GM21529 (cell line): ENCODE results near the gene SGTB.
"Not testable (repeated sequence)": the region's sequence is repeated elsewhere in the genome, so short reads cannot be mapped to it uniquely, and the experiment has no call there.

Source experiments
- ATAC-seq: cut with Tn5 transposase; IDR thresholded peaks from one replicate; pipeline ENCODE4 v1.9.1; 2021; ENCODE audit not compliant: unreplicated experiment

Gene SGTB

GRCh38 chr5:65674749-65675148, 47.2 kb downstream of the SGTB start:
- no peak for ATAC-seq

DNA sequence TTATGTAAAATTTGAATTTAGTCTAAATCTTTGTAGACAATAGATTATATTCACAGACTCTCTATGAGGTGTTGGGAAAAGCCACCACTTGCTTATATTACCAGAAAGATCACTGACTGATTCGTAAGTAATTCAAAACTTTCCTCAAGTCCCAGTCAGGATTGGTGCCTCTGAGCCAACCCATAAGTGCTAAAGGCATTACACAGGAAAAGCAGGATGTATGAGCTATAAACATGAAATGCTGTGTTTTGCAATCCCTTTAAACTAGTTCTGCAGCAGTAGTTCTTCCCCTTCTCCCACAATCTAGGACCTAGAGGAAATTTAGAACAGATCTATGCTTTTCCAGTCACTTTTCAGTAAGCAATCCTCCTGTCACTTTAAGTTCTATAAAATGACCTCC, 49.1 kb downstream of the SGTB start:
- ATAC-seq: no peak

GRCh38 chr5:65668696-65669095, 53.2 kb downstream of the SGTB start:
- no peak for ATAC-seq

GRCh38 chr5:65663804-65664521, 57.9 kb downstream of the SGTB start:
- no peak for ATAC-seq

DNA sequence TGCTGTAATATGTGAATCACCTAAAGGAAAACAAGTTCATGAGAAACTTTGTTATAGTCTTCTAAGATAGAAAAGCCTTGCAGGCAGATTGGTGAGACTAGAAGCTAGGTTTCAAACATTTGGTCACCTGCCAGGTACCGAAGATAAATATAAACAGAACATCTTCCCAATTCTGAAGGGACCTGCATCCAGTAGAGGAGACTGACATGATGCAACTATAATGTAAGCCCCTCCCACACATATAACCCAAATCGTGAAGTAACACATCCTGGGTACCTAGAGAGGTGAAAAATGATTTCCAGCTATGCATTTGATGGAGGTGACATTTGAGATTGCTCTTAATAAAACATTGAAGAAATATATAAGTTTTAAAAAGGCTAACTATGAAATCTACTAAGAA, 67.2 kb downstream of the SGTB start:
- no peak for ATAC-seq

GRCh38 chr5:65651144-65651543, 70.8 kb downstream of the SGTB start:
- ATAC-seq: no peak

DNA sequence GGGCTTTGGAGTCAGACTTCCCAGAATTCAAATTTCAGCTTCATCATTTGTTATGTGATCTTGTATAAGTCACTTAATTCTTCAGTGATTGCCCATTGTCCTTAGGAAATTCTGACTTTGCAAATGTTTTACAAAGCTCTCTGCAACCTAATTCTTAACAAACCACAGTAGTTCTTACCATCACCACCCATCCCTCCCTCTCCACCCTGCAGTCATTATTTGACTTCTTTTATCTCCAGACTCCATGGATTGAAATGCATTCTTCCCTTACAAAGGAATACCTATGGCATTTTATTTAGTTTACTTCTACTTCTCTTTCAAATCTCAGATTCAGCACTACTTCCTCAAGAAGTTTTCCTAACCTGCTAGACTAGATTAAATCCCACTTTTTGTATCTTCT, 74.0 kb downstream of the SGTB start:
- ATAC-seq: no peak

DNA sequence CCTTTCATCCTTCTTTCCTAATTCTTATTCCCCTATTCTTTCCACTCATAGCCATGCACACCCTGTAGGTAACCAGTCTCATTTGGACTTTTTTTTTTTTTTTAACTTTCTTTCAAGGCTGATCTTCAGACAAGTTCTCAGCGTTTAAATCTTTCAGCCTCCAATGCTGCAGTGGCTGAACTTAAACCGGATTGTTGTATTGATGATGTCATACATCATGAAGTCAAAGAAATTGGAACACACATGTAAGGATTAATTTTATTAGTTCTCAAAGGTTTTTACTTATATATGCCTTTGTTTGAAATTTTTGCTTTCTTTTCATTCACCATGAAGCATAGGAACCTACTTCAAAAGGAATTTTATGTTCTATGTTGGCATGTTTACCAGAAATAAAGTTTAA, 75.0 kb downstream of the SGTB start:
- ATAC-seq: no peak

- ATAC-seq: no peak
Measured at GRCh38 chr5:65640240-65640639, 81.7 kb downstream of the SGTB start.

DNA sequence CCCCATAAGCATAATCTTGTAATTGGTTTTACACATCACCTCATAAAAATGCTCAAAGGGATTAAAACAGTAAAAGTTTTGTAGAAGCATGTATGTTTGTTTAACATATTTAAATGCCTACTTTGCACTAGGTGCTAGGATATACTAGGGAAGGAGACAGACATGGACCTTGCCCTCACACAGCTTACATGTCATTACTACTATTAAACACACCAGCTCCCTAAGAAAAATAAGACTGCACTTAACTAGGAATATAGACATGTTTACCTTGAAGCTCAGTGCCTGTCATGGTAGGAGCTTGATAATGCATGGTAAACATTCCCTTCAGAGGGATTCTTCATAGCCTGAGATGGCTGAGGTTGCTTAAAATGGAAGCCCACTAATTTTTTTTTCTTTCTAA, 90.9 kb downstream of the SGTB start:
- no peak for ATAC-seq

DNA sequence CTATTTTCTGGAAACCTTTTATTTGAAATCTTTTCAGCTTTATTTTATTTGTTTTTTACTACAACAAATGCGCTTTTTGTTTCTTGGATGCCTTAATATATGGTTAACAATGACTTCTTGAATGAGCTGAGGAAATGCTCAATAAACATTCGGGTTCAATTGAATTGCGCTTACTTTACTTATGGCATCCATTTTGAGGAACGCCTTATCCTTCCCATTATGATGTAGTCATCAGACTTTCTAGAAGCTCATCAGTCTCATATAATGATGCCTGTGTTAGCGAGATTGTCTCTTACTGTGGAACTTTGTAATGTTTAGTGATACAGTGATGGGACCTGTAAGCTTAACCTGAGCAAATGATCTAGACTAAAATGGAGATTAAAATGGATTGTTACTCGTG, 96.2 kb downstream of the SGTB start:
- ATAC-seq: no peak

GRCh38 chr5:65624571-65625555, 97.0 kb downstream of the SGTB start, which contains the start of the genes SHLD3 and TRAPPC13:
Gene SHLD3 (plus strand): TSS chr5:65625027. CDS start chr5:65629588, 4,561 bp downstream.
Gene TRAPPC13 (plus strand): TSS chr5:65625027. CDS start chr5:65625061, 34 bp downstream.
- peak; percentile 72 for ATAC-seq

GRCh38 chr5:65624025-65624570, 97.8 kb downstream of the SGTB start, which contains the start of gene TRIM23:
Gene TRIM23 (minus strand): TSS chr5:65624333. CDS start chr5:65624274, 59 bp downstream.
- peak; percentile 95 for ATAC-seq

DNA sequence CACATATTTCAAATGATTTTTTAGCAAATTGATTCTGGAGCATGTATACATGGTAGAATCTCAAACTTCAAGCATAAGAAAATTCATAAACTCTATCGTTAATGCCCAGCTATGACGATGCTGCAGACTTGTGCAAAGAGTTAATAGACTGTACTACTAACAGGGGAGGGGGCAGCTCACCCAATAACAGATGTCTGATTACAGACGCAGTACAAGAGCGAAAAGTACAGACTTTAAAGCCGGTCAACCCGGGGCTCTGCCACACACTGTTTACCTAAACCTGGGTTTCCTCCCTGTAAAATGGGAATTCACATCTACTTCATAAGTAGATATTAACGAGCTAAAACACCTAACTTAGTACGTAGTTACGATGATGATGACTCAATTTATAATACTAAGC, 98.4 kb downstream of the SGTB start:
- no peak for ATAC-seq

GRCh38 chr5:65621961-65622360, 99.9 kb downstream of the SGTB start:
- ATAC-seq: not testable (repeated sequence)

DNA sequence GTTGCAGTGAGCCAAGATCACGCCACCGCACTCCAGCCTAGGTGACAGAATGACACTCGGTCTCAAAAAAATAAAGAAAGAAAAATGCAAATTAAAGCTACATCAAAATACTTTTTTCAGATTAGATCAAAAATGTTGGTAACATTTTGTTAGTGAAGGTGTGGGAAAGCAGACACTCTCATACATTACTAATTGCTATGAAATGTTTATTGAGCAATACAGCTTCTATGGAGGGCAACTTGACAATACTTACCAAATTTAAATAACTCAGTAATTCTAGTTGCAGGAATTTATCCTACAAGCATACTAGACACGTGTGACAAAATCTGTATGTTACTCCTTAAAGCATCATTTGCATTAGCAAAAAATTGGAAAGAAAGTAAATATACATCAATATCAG, 101.9 kb downstream of the SGTB start:
- ATAC-seq: no peak
